ENCODE measurements around the gene IFNGR1.
A peak's percentile ranks its signal among the peaks of the same experiment; 100 is the strongest.
"Not testable (repeated sequence)": the region's sequence is repeated elsewhere in the genome, so short reads cannot be mapped to it uniquely, and the experiment has no call there.

The IFNGR1 gene

DNA sequence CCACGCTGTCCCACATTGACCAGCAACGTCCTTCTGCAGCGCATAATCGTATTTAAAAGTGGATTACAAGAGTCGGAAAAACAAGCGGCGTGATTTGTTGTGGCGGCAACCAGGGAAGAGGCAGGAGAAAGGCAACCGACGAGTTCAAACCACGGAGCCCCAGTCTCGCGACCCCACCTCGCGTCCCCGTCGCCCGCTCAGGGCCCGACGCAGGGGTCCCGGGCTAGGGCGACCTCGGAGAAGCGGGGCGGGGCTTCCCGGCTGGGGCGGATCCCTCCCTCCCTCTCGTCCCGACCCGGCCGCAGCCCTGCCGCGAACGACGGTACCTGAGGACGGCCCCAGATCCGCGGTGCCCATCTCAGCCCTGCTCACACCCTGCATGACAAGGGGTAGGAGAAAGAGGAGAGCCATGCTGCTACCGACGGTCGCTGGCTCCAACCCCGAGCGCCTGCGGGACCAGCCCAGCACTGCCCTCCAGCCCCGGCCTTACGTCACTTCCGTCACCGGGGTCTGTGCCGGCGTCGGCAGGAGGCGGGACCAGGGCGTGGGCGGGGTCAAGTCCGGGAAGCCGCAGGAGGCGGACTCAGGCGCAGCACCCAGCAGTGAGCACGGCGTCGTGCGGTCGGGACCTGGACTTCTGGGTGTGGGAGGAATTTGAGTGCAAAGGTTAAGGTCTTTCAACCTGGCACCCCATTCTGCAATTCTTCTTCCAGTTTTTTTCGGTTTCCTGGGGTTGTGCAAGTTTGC lies at the start of gene IFNGR1:
IFNGR1 (minus strand) TSS at position 469 of the 747 bp plus-strand sequence; CDS start at position 411, 58 bp downstream.
- DNase-seq = peak; percentile 84 to 93

- no peak for DNase-seq
Observed at GRCh38 chr6:137268911-137269310, 49.7 kb upstream of the IFNGR1 start.

DNA sequence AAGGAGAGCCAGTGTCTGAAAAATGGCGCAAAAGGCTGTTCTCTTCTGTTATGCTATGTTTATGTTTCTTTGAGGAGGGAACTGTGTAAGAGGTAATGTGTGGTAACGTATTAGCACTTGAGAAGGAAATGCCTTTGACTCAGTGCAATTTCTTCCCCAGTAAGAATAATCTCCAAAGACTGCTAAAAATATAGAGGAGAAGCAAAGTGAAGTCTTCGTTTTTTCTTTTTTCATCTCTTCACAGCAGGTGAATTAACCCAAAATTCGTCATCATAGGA lies 47.1 kb upstream of the IFNGR1 start:
- no peak for DNase-seq

GRCh38 chr6:137265561-137266308 lies 46.5 kb upstream of the IFNGR1 start:
- no peak for DNase-seq

DNA sequence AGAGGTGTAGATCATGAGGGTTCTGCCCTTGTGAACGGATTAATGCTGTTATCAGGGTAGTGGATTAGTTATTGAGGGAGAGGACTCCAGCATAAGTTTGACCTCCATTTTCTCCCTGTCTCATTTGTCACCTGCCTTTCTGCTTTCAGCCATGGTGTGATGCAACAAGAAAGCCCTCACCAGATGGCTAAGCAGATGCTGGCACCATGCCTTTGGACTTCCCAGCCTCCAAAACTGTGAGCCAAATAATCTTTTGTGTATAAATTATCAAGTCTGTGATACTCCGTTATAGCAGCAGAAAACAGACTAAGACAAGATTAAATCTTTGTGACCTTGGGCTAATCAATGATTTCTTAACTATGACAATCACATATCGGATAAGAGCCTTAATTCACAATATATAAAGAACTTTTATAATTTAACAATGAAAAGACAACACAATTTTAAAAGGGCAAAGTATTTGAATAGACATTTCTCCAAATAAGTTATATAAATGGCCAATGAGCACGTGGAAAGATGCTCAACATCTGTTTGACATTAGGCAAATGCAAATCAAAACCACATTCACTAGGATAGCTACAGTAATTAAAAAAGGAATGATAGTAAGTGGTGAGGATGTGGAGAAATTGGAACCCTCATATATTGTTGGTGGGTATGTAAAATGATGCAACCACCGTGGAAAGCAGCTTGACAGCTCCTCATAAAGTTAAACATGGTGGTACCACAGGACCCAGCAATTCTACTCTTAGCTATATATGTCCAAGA lies 45.3 kb upstream of the IFNGR1 start:
- DNase-seq = no peak

DNA sequence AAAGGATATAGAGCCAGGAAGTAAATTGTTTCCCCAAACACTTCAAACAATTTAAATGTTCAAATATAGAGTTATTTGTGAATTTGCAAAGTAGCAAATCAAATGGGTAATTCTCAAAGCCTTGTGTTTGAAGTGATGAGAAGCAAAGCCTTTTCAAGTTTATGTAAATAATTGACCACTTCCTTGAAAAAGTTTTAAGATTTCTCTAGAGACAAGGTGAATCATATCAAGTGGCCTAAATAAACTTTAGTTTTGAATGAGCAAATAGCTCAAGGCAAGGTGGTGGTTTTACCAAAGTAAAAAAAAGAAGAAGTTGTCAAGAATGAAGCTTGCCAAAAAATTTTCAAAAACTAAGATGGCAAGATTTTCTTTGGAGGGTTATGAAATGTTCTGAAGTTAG lies 42.6 kb upstream of the IFNGR1 start:
- no peak for DNase-seq

DNA sequence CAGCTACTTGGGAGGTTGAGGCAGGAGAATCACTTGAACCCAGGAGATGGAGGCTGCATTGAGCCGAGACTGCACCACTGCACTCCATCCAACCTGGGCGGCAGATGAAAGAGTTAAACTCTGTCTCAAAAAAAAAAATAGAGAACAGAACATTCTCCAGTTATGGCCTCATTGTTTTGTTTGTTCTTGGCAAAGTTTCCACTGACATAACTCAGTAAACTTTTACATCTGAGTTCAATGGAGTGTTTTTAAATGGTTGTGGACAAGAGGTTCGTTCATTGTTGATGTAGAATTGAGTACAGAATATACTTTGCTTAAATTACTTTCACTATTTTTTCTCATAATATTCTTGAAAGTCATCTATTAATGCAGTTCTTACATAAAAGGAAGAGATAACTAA lies 42.2 kb upstream of the IFNGR1 start:
- no peak for DNase-seq

DNA sequence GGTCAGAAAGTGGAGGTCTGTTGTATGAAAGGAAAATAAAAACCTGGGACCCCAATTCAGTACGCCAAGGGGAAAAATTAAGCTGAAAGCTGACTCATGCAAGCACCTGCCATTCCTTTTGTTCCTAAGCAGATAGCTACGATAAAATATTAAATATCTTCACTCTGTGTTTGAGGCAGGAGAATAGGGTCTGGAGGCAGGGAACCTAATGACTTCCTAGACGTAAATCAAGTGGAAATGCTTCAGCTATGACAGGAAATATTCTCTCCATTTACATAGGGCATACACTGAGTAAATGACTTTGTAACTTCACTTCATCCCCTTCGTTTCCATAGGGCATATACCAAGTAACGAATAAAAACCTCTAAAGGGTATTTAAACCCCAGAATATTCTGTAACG lies 41.0 kb upstream of the IFNGR1 start:
- no peak for DNase-seq

DNA sequence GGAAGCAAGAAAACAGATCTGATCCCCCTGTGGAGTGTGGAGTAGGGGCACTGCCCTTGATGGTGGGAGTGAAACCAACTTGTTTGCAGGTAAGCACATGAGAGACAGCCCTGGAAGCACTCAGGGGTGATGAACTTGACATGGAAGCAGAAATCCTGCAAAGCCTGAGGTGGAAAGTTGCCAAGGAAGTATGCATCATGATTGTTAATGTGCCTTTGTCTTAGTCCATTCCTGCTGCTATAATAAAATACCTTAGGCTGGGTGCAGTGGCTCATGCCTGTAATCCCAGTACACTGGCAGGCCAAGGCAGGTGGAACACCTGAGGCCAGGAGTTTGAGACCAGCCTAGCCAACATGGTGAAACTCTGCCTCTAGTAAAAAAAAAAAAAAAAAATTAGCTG lies 40.2 kb upstream of the IFNGR1 start:
- no peak for DNase-seq

DNA sequence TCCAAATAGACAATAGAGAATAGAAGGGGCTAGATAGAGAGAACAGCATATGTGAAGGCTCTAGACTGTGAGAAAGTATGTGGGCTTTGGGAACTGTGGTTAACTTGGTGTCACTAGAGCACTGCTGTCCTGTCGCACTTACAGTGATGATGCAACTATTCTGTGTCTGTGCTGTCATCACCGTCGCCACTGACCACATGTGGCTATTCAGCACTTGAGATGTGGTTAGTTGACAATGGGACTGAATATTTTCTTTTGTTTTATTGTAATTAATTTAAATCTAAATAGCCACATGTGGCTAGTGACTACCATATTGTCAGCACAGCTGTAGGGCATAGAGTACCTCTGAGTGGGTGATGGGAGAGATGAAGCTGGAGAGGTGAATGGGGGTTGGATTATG lies 39.0 kb upstream of the IFNGR1 start:
- no peak for DNase-seq

DNA sequence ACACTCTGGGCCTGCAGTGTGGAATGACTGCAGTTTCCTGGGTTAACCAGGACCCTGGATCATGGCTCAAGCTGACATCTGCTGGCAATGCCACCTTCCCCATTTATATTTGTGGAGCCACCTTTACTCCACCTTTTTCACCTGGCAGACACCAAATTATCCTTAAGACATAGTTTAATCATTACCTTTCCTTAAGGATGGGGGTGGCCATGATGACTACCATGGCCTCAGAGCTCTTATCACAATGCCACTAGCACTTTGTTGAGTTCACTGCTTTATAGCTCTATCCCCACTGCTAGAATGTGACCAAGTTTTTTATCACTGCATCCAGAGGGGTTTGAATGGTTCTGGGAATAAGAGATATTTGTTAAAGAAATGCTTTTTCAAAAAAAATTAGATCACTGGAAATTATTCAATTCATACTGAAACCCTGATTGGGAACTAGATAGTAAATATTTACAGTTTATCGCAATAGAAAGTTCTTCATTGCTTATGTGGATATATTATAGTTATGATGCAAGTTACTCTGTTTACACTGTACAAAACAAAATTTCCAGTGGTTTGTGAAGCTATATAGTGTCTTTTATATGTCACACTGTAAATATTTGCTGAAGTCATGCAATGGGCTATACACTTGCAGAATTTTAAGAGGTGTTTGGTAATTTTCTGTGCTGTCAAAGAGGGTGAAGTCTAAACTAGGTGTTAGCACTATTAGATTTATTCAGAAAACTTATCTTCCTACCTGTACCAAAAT lies 37.3 kb upstream of the IFNGR1 start:
- no peak for DNase-seq

- DNase-seq = no peak
Observed at GRCh38 chr6:137254966-137255365, 35.8 kb upstream of the IFNGR1 start.

GRCh38 chr6:137254430-137254829 lies 35.2 kb upstream of the IFNGR1 start:
- DNase-seq = not testable (repeated sequence)

- DNase-seq = no peak
Observed at GRCh38 chr6:137248702-137249101, 29.5 kb upstream of the IFNGR1 start.

- no peak for DNase-seq
Observed at GRCh38 chr6:137247724-137248123, 28.5 kb upstream of the IFNGR1 start.

DNA sequence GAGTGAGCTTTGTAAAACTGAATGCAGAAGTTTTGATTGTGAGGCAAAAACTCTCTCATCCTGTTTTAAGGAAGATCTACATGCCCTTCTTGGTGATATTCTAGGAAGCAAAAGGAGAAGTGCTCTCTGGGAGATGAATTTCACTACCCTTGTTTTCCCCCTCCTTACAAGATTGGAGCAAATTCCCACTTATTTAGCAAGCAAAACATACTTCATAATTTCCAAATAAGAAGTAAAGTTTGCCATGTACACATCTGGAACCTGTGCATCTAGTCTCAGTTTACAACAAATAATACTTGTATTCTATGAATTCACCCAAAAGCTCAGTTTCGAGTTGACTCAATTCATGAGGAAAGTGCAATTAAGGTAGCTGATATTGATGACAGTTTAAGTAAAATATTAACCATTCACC lies 27.6 kb upstream of the IFNGR1 start:
- DNase-seq = no peak

GRCh38 chr6:137246164-137246563 lies 27.0 kb upstream of the IFNGR1 start:
- DNase-seq = no peak

DNA sequence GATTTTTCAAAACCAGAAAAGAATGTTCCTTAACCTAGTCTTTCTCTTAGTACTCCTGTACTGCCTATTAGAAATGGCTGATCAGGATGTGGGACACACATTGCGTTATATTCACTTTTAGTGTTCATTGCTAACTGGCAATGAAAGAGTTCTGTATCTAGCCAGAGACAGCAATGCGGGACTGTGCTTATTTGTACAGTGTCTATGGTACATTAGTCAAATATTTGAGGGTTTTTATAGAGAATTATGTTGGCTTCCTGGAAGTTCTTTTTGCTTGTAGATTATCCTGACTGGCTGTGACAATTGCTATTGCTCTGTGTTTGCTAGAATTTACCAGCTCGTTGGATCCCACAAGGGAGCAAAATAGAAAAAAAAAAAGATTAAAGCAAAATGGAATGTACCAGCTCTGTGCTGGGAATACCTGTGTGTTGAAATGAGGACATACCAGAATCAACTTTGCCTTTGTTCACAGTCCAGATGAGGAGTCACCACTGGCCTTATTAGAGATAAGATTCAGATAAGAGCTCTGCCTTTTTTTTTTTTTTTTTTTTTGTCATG lies 22.4 kb upstream of the IFNGR1 start:
- DNase-seq = no peak

- DNase-seq = no peak
Observed at GRCh38 chr6:137240168-137240567, 21.0 kb upstream of the IFNGR1 start.

DNA sequence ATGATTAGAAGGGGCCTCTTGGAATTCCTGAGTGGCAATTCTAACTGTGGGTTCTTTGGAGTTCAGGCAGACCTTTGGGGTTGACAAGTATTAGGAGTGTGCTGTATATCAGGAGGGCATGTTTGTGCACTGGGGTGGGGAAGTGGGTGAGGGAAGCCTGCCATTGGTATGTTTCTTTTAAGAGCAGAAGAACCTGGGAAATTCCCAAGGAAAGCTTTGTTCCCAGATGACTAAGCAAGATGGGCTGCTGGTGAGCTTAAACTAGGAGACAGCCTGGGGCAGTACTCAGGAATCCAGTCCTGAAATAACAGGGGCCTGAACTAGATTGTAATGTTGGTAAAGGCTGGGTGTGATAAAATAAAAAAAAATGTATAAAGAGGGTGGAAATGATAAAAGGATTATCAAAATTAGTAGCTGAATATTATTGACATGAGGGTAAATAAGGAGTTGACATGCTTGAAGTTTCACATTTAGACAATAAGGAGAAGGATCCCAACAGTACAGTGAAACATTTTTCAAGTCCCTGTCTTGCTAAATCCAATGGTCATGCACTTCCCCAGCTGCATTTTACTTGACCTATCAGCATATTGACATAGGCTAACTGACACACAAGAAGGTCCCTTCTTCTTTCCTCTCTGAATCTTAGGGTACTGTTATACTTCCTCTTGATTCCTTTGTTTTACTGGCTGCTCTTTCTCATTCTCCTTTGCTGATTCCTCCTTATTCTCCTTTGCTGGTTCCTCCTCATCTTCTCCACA lies 18.4 kb upstream of the IFNGR1 start:
- no peak for DNase-seq

GRCh38 chr6:137236581-137237355 lies 17.6 kb upstream of the IFNGR1 start:
- DNase-seq = no peak

All from SHP77 (cell line).